Occipital lobe (tissue), 2 donors: Measurements from ENCODE around the gene LRRN4CL. TPM values are rescaled to one million over a fixed set of nuclear protein-coding genes. Genes with fewer than 3 reads are reported as not detected.
"Not testable (repeated sequence)": the region's sequence is repeated elsewhere in the genome, so short reads cannot be mapped to it uniquely, and the experiment has no call there.

Experiments used
- DNase-seq: peaks from one replicate; lab custom pipeline; 2025; lab: John Stamatoyannopoulos, UW
- total RNA-seq: library from RNA; depleted of rRNA; stranded (reverse); fragments of >200 nt; gene quantifications from one replicate; pipeline ENCODE4 v1.2.3, GENCODE V29; 2014

Gene LRRN4CL
- total RNA-seq, 1 donor from 2014 or later, result 0.16 TPM

- DNase-seq, result no peak
Observed at GRCh38 chr11:62677156-62677555, 12.2 kb downstream of the LRRN4CL start.

GRCh38 chr11:62676698-62677097 lies 12.6 kb downstream of the LRRN4CL start:
- DNase-seq, result no peak

DNA sequence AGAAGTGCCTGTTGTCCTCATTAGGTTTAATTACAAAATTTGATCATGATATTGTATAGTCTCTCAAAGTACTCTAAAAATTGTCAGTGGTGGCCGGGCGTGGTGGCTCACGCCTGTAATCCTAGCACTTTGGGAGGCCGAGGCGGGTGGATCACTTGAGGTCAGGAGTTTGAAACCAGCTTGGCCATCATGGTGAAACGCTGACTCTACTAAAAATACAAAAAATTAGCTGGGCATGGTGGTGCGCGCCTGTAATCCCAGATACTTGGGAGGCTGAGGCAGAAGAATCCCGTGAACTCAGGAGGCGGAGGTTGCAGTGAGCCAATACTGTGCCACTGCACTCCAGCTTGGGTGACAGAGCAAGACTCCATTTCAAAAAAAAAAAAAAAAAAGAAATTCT lies 13.9 kb downstream of the LRRN4CL start:
- DNase-seq, result not testable (repeated sequence)

GRCh38 chr11:62673196-62673525 lies 16.2 kb downstream of the LRRN4CL start:
- DNase-seq, result no peak

DNA sequence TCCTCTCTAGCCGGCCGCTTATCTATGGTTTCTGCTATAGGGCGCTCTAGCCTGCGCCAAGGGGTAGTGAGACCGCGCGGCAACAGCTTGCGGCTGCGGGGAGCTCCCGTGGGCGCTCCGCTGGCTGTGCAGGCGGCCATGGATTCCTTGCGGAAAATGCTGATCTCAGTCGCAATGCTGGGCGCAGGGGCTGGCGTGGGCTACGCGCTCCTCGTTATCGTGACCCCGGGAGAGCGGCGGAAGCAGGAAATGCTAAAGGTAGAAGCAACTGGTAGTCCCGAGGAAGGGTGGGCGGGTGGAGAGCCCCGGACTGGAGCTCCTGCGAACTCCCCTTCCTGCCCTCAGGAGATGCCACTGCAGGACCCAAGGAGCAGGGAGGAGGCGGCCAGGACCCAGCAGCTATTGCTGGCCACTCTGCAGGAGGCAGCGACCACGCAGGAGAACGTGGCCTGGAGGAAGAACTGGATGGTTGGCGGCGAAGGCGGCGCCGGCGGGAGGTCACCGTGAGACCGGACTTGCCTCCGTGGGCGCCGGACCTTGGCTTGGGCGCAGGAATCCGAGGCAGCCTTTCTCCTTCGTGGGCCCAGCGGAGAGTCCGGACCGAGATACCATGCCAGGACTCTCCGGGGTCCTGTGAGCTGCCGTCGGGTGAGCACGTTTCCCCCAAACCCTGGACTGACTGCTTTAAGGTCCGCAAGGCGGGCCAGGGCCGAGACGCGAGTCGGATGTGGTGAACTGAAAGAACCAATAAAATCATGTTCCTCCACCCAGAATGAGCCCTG lies 17.5 kb downstream of the LRRN4CL start, which contains the start of the genes LBHD1 and UQCC3:
TSS of gene LBHD1 (minus strand) at position 660 of the 782 bp plus-strand sequence. CDS start 2,236 bp downstream, outside the sequence.
TSS of gene UQCC3 (plus strand) at position 66 of the 782 bp plus-strand sequence. CDS start at position 139, 73 bp downstream.
- DNase-seq, result peak; percentile 82

DNA sequence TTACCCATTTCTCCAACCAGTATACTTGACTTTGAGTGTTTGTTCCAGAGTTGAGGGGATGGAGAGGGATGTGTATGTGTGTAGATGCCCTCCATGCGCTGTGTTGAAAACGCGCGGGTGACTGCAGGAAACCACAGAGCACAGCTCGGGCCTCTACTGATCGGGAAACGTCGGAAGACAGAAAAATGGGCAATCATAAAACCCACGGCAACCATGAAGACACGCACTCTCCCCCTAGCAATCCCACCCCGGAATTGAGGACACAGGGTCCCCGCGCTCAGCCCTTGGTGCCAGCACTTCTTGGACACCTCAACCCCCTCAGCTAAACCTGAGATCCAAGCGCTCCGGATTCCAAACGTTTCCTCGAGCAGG lies 18.1 kb downstream of the LRRN4CL start:
- no peak for DNase-seq

DNA sequence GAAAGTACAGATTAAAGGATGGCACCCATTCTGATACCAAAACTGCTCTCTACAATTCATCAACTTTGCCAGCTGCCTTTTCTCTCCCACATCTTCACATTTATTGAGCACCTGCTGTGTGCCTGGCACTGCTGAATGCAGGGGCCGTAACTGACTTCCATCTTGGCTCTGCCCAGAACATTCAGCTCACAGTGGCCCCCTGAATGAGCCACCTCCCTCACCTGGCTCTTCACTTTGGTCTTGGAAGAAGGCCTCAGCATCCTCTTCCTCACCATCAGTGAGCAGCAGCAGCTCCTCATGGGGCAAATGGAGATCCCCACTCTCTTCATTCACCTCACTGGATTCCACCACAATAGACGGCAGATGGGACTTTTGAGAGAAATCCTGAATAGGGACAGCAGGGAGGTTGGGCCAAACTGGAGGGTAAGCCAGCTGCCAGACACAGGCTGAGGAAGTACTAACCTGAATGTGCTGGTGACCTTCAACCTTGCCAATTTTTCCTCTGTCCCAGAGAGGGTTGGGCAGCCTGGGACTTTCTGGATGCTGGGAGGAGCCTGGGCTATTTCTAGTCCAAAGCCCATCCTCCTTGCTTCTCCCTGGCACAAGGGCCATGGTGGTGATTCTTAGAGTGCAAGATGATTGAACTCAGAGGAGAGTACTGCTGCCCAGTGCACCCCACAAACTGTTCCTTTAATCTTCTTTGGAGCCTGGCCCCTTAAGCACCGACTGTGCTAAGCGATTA lies 19.7 kb downstream of the LRRN4CL start:
- no peak for DNase-seq

DNA sequence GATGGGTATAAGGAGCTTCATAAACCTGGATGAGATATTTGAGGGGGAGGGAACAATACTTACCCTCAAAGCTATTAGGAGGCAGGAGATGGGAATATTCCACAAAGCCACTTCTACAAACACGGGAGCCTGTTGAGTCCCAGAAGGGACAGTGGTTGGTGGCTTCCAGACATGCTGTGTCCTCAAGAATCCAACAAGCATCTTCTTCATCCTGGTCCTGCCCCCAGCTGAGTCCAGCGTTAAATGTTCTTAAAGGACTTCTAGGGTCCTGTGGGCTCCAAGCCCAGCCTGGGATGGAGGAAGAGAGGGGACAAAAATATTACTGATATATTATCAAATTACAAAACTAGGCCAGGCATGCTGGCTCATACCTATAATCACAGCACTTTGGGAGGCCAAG lies 21.9 kb downstream of the LRRN4CL start:
- no peak for DNase-seq

DNA sequence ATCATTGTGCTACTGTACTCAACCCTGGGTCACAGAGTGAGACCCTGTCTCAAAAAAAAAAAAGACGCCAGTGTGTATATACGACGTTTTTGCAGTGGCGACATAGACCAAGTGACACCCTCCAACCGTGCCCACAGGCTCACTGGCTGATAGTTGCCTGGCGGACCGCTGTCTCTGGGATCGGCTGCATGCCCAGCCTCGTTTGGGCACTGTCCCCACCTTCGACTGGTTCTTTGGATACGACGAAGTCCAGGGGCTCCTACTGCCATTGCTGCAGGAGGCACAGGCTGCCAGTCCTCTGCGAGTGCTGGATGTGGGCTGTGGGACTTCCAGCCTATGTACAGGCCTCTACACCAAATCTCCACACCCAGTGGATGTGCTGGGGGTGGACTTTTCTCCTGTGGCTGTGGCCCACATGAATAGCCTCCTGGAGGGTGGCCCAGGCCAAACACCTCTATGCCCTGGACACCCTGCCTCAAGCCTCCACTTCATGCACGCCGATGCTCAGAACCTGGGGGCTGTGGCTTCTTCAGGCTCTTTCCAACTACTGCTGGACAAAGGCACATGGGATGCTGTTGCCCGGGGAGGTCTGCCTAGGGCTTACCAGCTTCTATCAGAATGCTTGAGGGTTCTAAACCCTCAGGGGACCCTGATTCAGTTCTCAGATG lies 22.9 kb downstream of the LRRN4CL start:
- no peak for DNase-seq

- DNase-seq, result peak; percentile 44
Observed at GRCh38 chr11:62665599-62666258, 23.6 kb downstream of the LRRN4CL start.

- DNase-seq, result peak; percentile 97
Observed at GRCh38 chr11:62665075-62665598, 24.2 kb downstream of the LRRN4CL start, which contains the start of the genes C11orf98 and CSKMT. Gene C11orf98, minus strand, starts transcription at chr11:62665210. Its CDS starts 41 bp downstream, at chr11:62665169. Gene CSKMT, plus strand, starts transcription at chr11:62665312. Its CDS starts 568 bp downstream, at chr11:62665880.

- DNase-seq, result peak; percentile 53
Observed at GRCh38 chr11:62664405-62665074, 24.8 kb downstream of the LRRN4CL start.

DNA sequence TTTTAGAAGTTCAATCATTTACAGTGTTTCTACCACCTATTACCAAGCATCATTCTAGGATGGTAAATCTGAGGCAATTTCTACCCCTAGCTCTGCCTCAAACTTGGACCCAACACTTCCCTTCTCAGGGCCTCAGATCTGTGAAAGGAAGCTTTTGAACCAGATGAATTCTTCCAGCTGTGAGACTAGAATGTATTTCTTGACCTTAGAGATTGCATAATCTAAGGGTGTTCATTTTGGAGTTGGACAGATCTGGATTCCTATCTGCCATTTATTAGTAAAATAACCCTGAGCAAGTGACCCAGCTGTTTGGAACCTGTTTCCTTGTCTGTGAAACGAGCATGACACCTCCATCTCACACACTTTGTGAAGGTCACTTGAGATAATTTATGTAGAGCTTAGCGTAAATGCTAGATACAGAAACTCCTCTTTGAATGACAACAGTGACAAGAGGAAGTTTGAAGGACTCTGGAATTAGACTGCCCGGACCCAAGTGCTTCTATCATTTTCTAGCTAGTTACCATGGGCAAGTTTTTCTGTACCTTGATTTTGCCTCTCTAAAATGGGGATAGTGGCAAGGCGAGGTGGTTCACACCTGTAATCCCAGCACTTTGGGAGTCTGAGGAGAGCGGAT lies 32.4 kb downstream of the LRRN4CL start:
- no peak for DNase-seq

- no peak for DNase-seq
Observed at GRCh38 chr11:62654297-62654696, 35.0 kb downstream of the LRRN4CL start.

DNA sequence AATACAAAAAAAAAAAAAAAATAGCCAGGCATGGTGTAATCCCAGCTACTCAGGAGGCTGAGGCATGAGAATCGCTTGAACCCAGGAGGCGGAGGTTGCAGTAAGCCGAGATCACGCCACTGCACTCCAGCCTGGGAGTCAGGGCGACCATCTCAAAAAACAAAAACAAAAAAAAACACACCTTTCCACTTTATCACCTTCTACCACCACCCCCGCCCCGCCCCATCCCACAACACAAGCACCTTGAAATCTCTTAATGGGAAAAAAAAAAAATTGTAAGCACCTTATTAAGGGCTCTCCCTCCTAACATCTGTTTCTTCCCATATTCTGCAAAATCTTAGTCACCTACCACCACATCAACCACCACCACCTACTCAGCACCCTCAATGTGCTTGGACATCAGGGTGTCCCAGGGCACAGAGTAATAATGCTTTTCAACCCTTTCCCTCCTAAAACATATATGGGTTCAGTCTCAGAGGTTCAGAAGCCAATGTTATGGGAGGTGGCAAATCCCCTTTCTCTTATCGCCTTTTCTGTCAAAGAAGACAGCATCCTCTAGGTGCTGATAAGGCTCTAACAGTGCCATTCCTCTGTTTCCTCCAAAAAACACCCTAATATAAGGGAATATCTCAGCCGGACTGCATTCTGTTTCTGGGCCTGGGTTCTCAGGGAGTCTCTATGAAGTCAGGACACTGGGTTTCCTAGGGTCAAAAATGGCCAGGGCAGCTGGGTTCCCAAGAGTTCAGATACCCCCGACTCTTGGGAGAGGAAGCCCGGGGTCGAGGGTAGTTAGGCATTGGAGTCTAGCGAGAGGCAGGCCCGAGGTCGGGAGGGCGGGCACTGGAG lies 36.9 kb downstream of the LRRN4CL start:
- DNase-seq, result no peak

DNA sequence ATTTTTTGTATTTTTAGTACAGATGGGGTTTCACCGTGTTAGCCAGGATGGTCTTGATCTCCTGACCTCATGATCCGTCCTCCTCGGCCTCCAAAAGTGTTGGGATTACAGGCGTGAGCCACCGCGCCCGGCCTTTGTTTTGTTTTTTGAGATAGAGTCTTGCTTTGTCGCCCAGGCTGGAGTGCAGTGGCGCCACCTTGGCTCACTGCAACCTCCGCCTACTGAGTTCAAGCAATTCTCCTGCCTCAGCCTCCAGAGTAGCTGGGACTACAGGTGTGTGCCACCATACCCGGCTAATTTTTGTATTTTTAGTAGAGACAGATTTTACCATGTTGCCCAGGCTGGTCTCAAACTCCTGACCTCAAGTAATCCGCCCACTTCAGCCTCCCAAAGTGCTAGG lies 39.0 kb downstream of the LRRN4CL start:
- DNase-seq, result not testable (repeated sequence)

DNA sequence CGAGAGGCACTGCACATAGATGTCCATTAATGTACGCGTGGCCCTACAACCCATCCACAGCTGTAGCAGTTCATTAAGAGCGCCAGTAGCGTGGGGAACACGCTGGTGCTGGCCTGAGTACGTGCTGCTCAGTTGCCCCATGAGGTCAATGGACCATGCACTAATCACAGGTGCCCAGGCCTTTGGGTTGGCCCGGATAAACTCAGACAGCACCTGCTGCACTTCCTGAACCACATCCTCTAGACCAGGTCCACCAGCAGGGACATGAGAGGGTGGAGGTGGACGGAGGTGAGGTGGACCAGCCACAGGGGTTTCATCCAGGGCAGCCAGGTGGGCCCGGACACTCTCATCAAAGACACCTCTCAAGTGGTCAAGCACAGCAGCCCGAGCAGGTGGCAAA lies 39.8 kb downstream of the LRRN4CL start:
- DNase-seq, result no peak

GRCh38 chr11:62648967-62649364 lies 40.4 kb downstream of the LRRN4CL start:
- DNase-seq, result no peak
